ENCODE measurements around the gene HSD11B1.

- TF ChIP-seq CTCF (IDR thresholded peaks at IDR 0.05) (no peak), POLR2A (IDR thresholded peaks at IDR 0.05) (no peak)
These were observed 43.6 kb upstream of the HSD11B1 start for GRCh38 chr1:209661071-209661470.
